IMR-90 (cell line): Measurements from ENCODE around the gene GUCY2D. TPM values are rescaled to one million over a fixed set of nuclear protein-coding genes. Genes with fewer than 3 reads are reported as not detected.

Source experiments
- ATAC-seq: fragments of 200-7000 bp; cut with Tn5 transposase; 2 replicates; pipeline ENCODE4 v1.9.1; 2020; ENCODE audit warnings: low read depth, mild to moderate bottlenecking, moderate library complexity
- BruUV-seq: library from RNA; stranded (reverse); fragments of 400-500 nt; replicated peaks from 2 replicates; lab custom pipeline; 2021; lab: Mats Ljungman, UMichigan
- CTCF ChIA-PET: fragments of 300-600 bp; formaldehyde crosslinking; extraction: SDS; loops from one replicate; lab custom pipeline; 2021; ENCODE audit warnings: antibody characterized with exemption; lab: Yijun Ruan, JAX
- POLR2A ChIA-PET: fragments of 300-600 bp; sonication (Branson Sonifier 250); formaldehyde crosslinking; loops from one replicate; lab custom pipeline; 2022; ENCODE audit warnings: antibody characterized with exemption; ENCODE audit not compliant: unreplicated experiment; lab: Charles Lee
- DNase-seq: peaks from one replicate; pipeline ENCODE4 v3.0.0; 2013
- H2AFZ ChIP-seq: replicated peaks from 2 replicates; pipeline ENCODE3; 2013; ENCODE audit warnings: low read length, mild to moderate bottlenecking; ENCODE audit not compliant: poor library complexity
- H2AK5ac ChIP-seq: 2 replicates; pipeline ENCODE4 v1.6.1; 2013; ENCODE audit warnings: low read depth, low read length, inconsistent platforms
- H2AK9ac ChIP-seq: replicated peaks from 2 replicates; pipeline ENCODE3; 2013; ENCODE audit warnings: mild to moderate bottlenecking, low read depth, low read length, moderate library complexity; ENCODE audit not compliant: poor library complexity
- H2BK120ac ChIP-seq: 2 replicates; pipeline ENCODE4 v1.6.1; 2013; ENCODE audit warnings: low read depth, low read length, inconsistent platforms
- H2BK15ac ChIP-seq: 3 replicates; pipeline ENCODE4 v1.6.1; 2013; ENCODE audit warnings: low read depth, low read length, inconsistent platforms
- H2BK20ac ChIP-seq: 2 replicates; pipeline ENCODE4 v1.6.1; 2013; ENCODE audit warnings: low read depth, mild to moderate bottlenecking, inconsistent platforms, low read length, moderate library complexity
- H2BK5ac ChIP-seq: 2 replicates; pipeline ENCODE4 v1.6.1; 2013; ENCODE audit warnings: mild to moderate bottlenecking, low read depth, low read length, inconsistent platforms; ENCODE audit not compliant: poor library complexity, severe bottlenecking
- H3K14ac ChIP-seq: replicated peaks from 2 replicates; pipeline ENCODE4 v1.6.1; 2013; ENCODE audit warnings: low read depth, low read length, inconsistent platforms
- H3K18ac ChIP-seq: 2 replicates; pipeline ENCODE4 v1.6.1; 2013; ENCODE audit warnings: low read depth, low read length, control low read depth
- H3K23ac ChIP-seq: 2 replicates; pipeline ENCODE4 v1.6.1; 2013; ENCODE audit warnings: low read depth, low read length, inconsistent platforms
- H3K27ac ChIP-seq: 2 replicates; pipeline ENCODE4 v1.5.1; 2013; ENCODE audit warnings: mild to moderate bottlenecking, control low read depth, low read length; ENCODE audit not compliant: insufficient read depth
- H3K27me3 ChIP-seq: 2 replicates; pipeline ENCODE4 v1.6.1; 2013; ENCODE audit warnings: low read length; ENCODE audit not compliant: control insufficient read depth, insufficient read depth
- H3K36me3 ChIP-seq: 2 replicates; pipeline ENCODE4 v1.6.1; 2013; ENCODE audit warnings: low read length, mixed read lengths; ENCODE audit not compliant: control insufficient read depth, insufficient read depth
- H3K4ac ChIP-seq: 2 replicates; pipeline ENCODE4 v1.6.1; 2013; ENCODE audit warnings: low read depth, low read length, inconsistent platforms
- H3K4me1 ChIP-seq: 2 replicates; pipeline ENCODE4 v1.6.1; 2013; ENCODE audit warnings: low read length, mixed read lengths; ENCODE audit not compliant: control insufficient read depth, insufficient read depth
- H3K4me2 ChIP-seq: 2 replicates; pipeline ENCODE4 v1.6.1; 2013; ENCODE audit warnings: low read depth, mild to moderate bottlenecking, control low read depth, low read length, moderate library complexity
- H3K4me3 ChIP-seq: 2 replicates; pipeline ENCODE4 v1.5.1; 2013; ENCODE audit warnings: low read depth, mild to moderate bottlenecking, control low read depth, low read length, moderate library complexity; ENCODE audit not compliant: insufficient read depth
- H3K56ac ChIP-seq: 2 replicates; pipeline ENCODE4 v1.6.1; 2013; ENCODE audit warnings: low read length, inconsistent platforms; ENCODE audit not compliant: insufficient read depth; ENCODE audit errors: extremely low read depth
- H3K79me1 ChIP-seq, 2 experiments: 2 replicates each; pipeline ENCODE4 v1.6.1; 2013; ENCODE audit warnings: low read length in 2 of 2, inconsistent platforms in 1 of 2, low read depth in 1 of 2
- H3K9ac ChIP-seq: 2 replicates; pipeline ENCODE4 v1.6.1; 2013; ENCODE audit warnings: low read depth, low read length, control low read depth
- H3K9me1 ChIP-seq: 2 replicates; pipeline ENCODE4 v1.6.1; 2013; ENCODE audit warnings: low read length, inconsistent platforms; ENCODE audit not compliant: insufficient read depth
- H3K9me3 ChIP-seq: 2 replicates; pipeline ENCODE4 v1.6.1; 2013; ENCODE audit warnings: low read length; ENCODE audit not compliant: control insufficient read depth, insufficient read depth
- H4K20me1 ChIP-seq: 2 replicates; pipeline ENCODE4 v1.6.1; 2013; ENCODE audit warnings: low read length, inconsistent platforms; ENCODE audit not compliant: insufficient read depth
- H4K5ac ChIP-seq: 2 replicates; pipeline ENCODE4 v1.6.1; 2013; ENCODE audit warnings: mild to moderate bottlenecking, low read depth, low read length, control low read depth
- H4K8ac ChIP-seq, 2 experiments: 2 replicates each; pipeline ENCODE4 v1.6.1; 2013; ENCODE audit warnings: low read depth in 2 of 2, low read length in 2 of 2, control low read depth in 1 of 2, inconsistent platforms in 1 of 2
- H4K91ac ChIP-seq: 2 replicates; pipeline ENCODE4 v1.6.1; 2013; ENCODE audit warnings: low read depth, low read length, inconsistent platforms; ENCODE audit not compliant: insufficient read depth
- BHLHE40 ChIP-seq: fragments of 150-350 bp; IDR thresholded peaks from 2 replicates; pipeline ENCODE4 v1.6.1; 2016; ENCODE audit warnings: mild to moderate bottlenecking, low read depth, low read length
- CHD1 ChIP-seq: IDR thresholded peaks from 2 replicates; pipeline ENCODE4 v1.6.1; 2012; ENCODE audit warnings: low read depth, low read length, improper control_type of control experiment
- FOS ChIP-seq: fragments of 150-350 bp; IDR thresholded peaks from 2 replicates; pipeline ENCODE4 v1.6.1; 2016; ENCODE audit warnings: low read depth, low read length
- MAFK ChIP-seq: IDR thresholded peaks from 2 replicates; pipeline ENCODE4 v1.6.1; 2012; ENCODE audit warnings: low read depth, low read length, improper control_type of control experiment
- MAZ ChIP-seq: IDR thresholded peaks from 2 replicates; pipeline ENCODE4 v1.6.1; 2012; ENCODE audit warnings: low read depth, mild to moderate bottlenecking, low read length, improper control_type of control experiment, moderate library complexity, borderline replicate concordance
- MXI1 ChIP-seq: IDR thresholded peaks from 2 replicates; pipeline ENCODE4 v1.6.1; 2012; ENCODE audit warnings: low read depth, mild to moderate bottlenecking, low read length, moderate library complexity, borderline replicate concordance
- POLR2A ChIP-seq: IDR thresholded peaks from 2 replicates; pipeline ENCODE4 v1.6.1; 2012; ENCODE audit warnings: mild to moderate bottlenecking, low read depth, low read length
- RAD21 ChIP-seq: IDR thresholded peaks from 2 replicates; pipeline ENCODE4 v1.6.1; 2012; ENCODE audit warnings: low read length, improper control_type of control experiment
- RFX5 ChIP-seq: IDR thresholded peaks from 2 replicates; pipeline ENCODE4 v1.8.0; 2012; ENCODE audit warnings: low read depth, mild to moderate bottlenecking, low read length, moderate library complexity
- WGBS, 2 experiments: methylation state at CpG; one replicate each; pipeline versions ENCODE4 v1.1.5 to v1.1.7; 2013; ENCODE audit warnings: missing lambda C conversion rate in 2 of 2; ENCODE audit not compliant: insufficient read length in 1 of 2; ENCODE audit errors: extremely low coverage in 2 of 2; 5-methylcytosine and 5-hydroxymethylcytosine counted together
- dilution Hi-C: fragments of 300-500 bp; cut with HindIII; formaldehyde crosslinking; loops from one replicate; pipeline ENCODE4 v1.14.3; 2018; ENCODE audit warnings: low sequenced_read_pairs; ENCODE audit not compliant: unreplicated experiment
- in situ Hi-C: fragments of 300-500 bp; cut with MboI; formaldehyde crosslinking; loops from 3 replicates; pipeline ENCODE4 v1.14.3; 2019; ENCODE audit warnings: low sequenced_read_pairs, inconsistent platforms, mixed read lengths
- intact Hi-C: fragments of 100-400 bp; cut with micrococcal nuclease; formaldehyde crosslinking; loops from 2 replicates; pipeline ENCODE4 v1.10.0; 2022
- polyA plus RNA-seq, 3 experiments: library from polyadenylated mRNA; depleted of rRNA; stranded (reverse); fragments of >200 nt; gene quantifications; 2 replicates each; pipeline ENCODE4 v1.2.3, GENCODE V29; 2012; ENCODE audit warnings: low replicate concordance in 1 of 3
- total RNA-seq: library from RNA; depleted of rRNA; stranded (reverse); fragments of >200 nt; gene quantifications from 2 replicates; pipeline ENCODE4 v1.2.3, GENCODE V29; 2012
- TF ChIP-seq, protein P1 (sequence below): fragments of 150-350 bp; IDR thresholded peaks from 2 replicates; pipeline ENCODE4 v1.6.1; 2016; ENCODE audit warnings: low read depth, mild to moderate bottlenecking, low read length, moderate library complexity, borderline replicate concordance
- TF ChIP-seq, protein P2 (sequence below): fragments of 150-350 bp; IDR thresholded peaks from 2 replicates; pipeline ENCODE4 v1.6.1; 2017; ENCODE audit warnings: mild to moderate bottlenecking, antibody characterized with exemption, low read length, low read depth

Gene GUCY2D
- total and polyA plus RNA-seq, 2 of the 4 experiments (the other 2 are of a cell fraction), result 0.03 TPM; not detected in 1

DNA sequence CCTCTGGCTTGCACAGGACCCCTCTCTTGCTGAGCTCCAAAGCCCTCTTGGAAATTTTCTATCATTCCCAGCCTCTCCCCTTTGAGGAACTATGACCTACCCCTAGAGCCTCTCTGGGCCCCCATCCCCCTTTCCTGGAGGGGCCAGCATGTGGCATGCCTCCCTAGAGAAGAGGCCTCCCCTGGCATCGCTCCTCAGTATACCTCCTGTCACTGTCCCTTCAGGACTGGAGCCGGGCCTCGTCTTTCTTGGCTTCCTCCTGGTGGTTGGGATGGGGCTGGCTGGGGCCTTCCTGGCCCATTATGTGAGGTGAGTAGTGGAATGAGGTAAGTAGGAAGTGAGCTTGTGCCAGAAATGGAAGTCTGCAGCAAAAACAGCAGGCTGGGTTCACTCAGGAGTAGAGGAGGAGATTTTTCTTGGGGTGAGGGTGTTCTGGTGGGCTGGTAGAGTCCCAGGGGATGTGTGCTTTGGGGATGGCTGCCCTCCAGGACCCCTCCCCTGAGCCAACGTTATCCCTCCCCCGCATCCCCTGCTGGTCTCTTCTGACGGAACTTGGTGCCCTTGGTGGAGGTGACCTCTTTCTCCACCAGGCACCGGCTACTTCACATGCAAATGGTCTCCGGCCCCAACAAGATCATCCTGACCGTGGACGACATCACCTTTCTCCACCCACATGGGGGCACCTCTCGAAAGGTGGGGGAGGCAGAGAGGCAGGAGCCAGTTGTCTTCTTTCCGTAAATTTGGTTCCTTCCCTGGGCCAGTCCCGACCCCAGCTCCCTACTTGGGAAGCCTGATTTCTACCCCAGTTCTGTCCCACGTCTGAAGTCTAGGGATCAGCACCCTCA is 4.6 kb downstream of the GUCY2D start (continued):
- TF ChIP-seq, protein P1, sequence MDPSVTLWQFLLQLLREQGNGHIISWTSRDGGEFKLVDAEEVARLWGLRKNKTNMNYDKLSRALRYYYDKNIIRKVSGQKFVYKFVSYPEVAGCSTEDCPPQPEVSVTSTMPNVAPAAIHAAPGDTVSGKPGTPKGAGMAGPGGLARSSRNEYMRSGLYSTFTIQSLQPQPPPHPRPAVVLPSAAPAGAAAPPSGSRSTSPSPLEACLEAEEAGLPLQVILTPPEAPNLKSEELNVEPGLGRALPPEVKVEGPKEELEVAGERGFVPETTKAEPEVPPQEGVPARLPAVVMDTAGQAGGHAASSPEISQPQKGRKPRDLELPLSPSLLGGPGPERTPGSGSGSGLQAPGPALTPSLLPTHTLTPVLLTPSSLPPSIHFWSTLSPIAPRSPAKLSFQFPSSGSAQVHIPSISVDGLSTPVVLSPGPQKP, result no peak

DNA sequence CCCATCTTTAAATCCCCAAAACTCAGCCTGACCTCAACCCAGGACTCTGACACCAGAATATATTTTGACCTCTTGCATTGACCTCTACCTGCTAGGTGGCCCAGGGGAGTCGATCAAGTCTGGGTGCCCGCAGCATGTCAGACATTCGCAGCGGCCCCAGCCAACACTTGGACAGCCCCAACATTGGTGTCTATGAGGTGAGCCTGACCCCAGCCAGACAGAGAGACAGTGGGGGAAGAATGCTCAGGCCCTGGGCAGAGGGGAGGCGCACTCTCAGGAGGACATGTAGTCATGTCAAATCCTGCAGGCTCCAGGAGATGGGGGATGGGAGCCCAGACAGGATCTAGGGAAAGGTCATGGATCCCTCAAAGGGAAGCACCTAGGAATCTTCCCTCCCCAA is 5.4 kb downstream of the GUCY2D start:
- H4K5ac ChIP-seq, result no peak overlapping the region
- H3K27me3 ChIP-seq, result peaks cover 50% of the 10 kb centered on the region
- DNase-seq, result no peak
- H3K56ac ChIP-seq, result no peak overlapping the region
- in situ Hi-C loops (no loop called here), dilution Hi-C loops (no loop called here), intact Hi-C loops (no loop called here)
- no peaks in the 10 kb centered on the region for H3K36me3 ChIP-seq
- ChIA-PET CTCF (interaction anchor here (1.0 to 1.3 kb wide), 2 partner anchors 11 to 34 kb away, joined by 3 read pairs; no protein-coding TSS in a partner anchor), POLR2A (no interaction called here)
- H3K4me1 ChIP-seq, result peaks cover 4% of the 10 kb centered on the region; the same call in 1 of the 2 replicates
- H2AK5ac ChIP-seq, result no peak overlapping the region
- H3K4ac ChIP-seq, result no peak overlapping the region
- no peak overlapping the region for H3K4me3 ChIP-seq
- no peak overlapping the region for H2BK5ac ChIP-seq
- H3K9me1 ChIP-seq, result 0 out of 2 replicates have a peak, but pooled peaks cover 3% of the 10 kb centered on the region
- no peak overlapping the region for H2BK15ac ChIP-seq
- no peak overlapping the region for H3K23ac ChIP-seq
- no peak overlapping the region for H2AK9ac ChIP-seq
- no peak overlapping the region for H3K9ac ChIP-seq
- no CpG with 5 or more reads among the region's 5 CpGs for WGBS, 2 experiments
- H3K4me2 ChIP-seq, result no peak overlapping the region
- H3K9me3 ChIP-seq, result no peaks in the 10 kb centered on the region
- H3K27ac ChIP-seq, result no peak overlapping the region
- no peaks in the 10 kb centered on the region for H3K79me1 ChIP-seq
- H2AFZ ChIP-seq, result no peak overlapping the region
- H4K8ac ChIP-seq, result no peak overlapping the region
- H4K20me1 ChIP-seq, result no peaks in the 10 kb centered on the region
- H4K91ac ChIP-seq, result no peak overlapping the region
- no peak overlapping the region for H3K14ac ChIP-seq
- no peak overlapping the region for H2BK120ac ChIP-seq
- ATAC-seq, result no peak
- H2BK20ac ChIP-seq, result no peak overlapping the region
- BruUV-seq, result no TSS peak
- TF ChIP-seq BHLHE40 (no peak), CHD1 (no peak), RFX5 (no peak), MAZ (no peak), RAD21 (no peak), FOS (no peak), MXI1 (no peak), MAFK (no peak), POLR2A (no peak)
- TF ChIP-seq, protein P2, sequence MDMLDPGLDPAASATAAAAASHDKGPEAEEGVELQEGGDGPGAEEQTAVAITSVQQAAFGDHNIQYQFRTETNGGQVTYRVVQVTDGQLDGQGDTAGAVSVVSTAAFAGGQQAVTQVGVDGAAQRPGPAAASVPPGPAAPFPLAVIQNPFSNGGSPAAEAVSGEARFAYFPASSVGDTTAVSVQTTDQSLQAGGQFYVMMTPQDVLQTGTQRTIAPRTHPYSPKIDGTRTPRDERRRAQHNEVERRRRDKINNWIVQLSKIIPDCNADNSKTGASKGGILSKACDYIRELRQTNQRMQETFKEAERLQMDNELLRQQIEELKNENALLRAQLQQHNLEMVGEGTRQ, result no peak
- no peak overlapping the region for H3K18ac ChIP-seq
